C4-2B (cell line): ENCODE results near the gene OPCML.

Experiments
- CTCF ChIP-seq: fragments of 450-650 bp; conservative IDR thresholded peaks from 2 replicates; pipeline ENCODE4 v1.5.1; 2017; ENCODE audit warnings: mild to moderate bottlenecking
- ZFX ChIP-seq: fragments of 450-650 bp; IDR thresholded peaks from 2 replicates; pipeline ENCODE4 v1.6.1; 2017

DNA sequence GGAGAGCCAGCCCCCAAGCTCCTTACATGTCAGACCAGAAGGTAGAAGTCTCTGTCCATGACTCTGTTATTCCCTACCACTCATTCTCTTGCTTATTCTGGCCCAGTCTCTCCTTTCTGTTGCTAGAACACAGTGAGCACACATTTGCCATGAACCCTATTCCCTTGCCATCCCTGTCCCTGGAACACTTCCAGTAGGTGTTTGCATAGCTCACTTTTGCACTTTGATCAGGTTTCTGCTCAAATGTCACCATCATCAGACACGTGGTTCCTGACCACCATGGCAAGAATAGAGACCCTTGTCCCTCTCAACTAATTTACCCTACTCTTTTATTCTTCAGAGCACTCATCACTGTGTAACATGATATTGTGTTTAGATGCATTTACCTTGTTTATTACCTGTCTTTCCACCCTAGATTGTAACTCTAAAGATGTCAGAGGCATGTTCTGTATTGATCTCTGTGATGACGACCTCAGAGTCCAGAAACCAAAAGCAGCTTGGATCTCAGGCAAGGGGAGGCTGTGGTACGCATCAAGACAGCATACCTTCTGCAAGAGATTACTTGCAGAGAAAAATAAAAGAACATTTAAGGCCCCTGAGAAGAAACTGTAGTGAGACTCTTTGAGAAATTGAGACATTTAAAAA lies 606.4 kb downstream of the OPCML start:
- TF ChIP-seq CTCF (no peak), ZFX (no peak)
